GM08714 (cell line): ENCODE results near the gene AFG1L.

Experiments used
- H3K4me3 ChIP-seq: fragments of 200-500 bp; sonication (Bioruptor generic); 2 replicates; pipeline ENCODE4 v1.5.1; 2014; ENCODE audit warnings: mild to moderate bottlenecking, low read length, inconsistent platforms
- ZNF274 ChIP-seq: IDR thresholded peaks from 2 replicates; pipeline ENCODE4 v1.6.1; 2012; ENCODE audit warnings: mild to moderate bottlenecking, low read depth, low read length

The AFG1L gene

DNA sequence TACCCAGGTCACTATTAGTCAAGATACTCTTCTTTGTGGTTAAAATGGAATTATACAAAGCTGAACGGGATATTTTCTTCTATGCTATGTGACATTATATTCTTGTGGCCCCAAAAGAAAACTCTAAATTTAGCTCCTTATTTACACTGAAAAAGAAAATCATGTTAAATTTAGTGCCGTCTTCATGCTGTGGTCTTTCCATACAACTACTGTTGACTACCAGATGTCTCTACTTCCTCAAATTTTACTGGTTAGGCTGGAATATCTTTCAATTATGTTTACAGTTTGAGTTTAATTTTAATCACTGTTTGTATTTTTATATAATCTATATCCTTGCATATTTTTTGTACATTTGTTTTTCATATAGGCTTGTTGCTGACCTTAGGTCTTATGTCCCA lies 170.2 kb downstream of the AFG1L start:
- TF ChIP-seq ZNF274: no peak
- no peak overlapping the region for H3K4me3 ChIP-seq

GRCh38 chr6:108468346-108468745 lies 173.5 kb downstream of the AFG1L start:
- no peak overlapping the region for H3K4me3 ChIP-seq
- TF ChIP-seq ZNF274: no peak

GRCh38 chr6:108469316-108469715 lies 174.5 kb downstream of the AFG1L start:
- TF ChIP-seq ZNF274: no peak
- H3K4me3 ChIP-seq: no peak overlapping the region

GRCh38 chr6:108473197-108473596 lies 178.3 kb downstream of the AFG1L start:
- H3K4me3 ChIP-seq: no peak overlapping the region
- no peak for TF ChIP-seq ZNF274

DNA sequence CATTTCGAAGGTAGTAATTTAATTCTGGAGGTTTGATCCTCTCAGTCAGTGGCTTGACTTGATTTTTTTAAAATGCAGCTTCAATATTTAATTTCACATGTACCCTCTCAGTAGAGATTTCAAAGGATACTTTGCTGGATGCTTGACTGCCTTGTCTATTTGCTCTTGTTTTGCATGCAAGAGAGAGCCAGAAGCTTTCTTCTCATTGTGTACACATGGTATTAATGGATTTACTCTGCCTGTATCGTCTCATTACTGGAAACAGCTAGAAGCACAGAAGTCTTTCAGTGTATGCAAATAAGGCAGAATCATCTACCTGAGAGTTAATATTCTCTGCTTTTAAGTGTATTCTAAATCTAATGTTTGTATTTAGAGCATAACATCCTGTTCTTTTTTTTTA lies 181.5 kb downstream of the AFG1L start:
- TF ChIP-seq ZNF274: no peak
- H3K4me3 ChIP-seq: no peak overlapping the region

DNA sequence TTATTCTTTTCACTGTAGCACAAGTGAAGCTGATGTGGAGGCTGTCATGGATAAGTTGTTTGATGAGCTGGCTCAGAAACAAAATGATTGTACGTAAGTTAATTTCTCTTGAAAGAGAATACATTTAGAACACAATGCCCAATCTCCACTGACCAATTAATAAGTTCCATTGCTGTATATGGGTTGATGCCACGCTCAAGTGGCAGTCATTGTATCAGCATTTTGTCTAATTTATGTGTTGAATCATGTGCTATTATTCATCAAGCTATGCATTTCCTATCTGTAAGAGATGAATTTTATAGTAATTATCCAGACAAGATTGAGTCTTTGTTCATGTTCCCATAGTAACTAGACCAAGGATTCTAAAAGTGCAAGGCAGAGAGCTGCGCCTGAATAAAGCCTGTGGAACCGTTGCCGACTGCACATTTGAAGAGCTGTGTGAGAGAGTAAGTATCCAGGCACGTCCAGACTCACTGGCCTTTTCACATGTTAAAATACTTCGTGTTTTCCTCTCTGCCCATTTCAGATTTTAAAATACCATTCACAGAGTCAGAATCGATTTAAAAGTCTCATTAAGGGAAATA lies 182.1 kb downstream of the AFG1L start:
- H3K4me3 ChIP-seq: no peak overlapping the region
- no peak for TF ChIP-seq ZNF274

GRCh38 chr6:108482559-108482958 lies 187.7 kb downstream of the AFG1L start:
- no peak overlapping the region for H3K4me3 ChIP-seq
- no peak for TF ChIP-seq ZNF274

- no peak for TF ChIP-seq ZNF274
Measured at GRCh38 chr6:108484016-108484415, 189.2 kb downstream of the AFG1L start.

GRCh38 chr6:108489699-108490098 lies 194.8 kb downstream of the AFG1L start:
- no peak overlapping the region for H3K4me3 ChIP-seq
- no peak for TF ChIP-seq ZNF274

More at GRCh38 chr6:108484016-108484415, 189.2 kb downstream of the AFG1L start:
- H3K4me3 ChIP-seq: no peak overlapping the region

DNA sequence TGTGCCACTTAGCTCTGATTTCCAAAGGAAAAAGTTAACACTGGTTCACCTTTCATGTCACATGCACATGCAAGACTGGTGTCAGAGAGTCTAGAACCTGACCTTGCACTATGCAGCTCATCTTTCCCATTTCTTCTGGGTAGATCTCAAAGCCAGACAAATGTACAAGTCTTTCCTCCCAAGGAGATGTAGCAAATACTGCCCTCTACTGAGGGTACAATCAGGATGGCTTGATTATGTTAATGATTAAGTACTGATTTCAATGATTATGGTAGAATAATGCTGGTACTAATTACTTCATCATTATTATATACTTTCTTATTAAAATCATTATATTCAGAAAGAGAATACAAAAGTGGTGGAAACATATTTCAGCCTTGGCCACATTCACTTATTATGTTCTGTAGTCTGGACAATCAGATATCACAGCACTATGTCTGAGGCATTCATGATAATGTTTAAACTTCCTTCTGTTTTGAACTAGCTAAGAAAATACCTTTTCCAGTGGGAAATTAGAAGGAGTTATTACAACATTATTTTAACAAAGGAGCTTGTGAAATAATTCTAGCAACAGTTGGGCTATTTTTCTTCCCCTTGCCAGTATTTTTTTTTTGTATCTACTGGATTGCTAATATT lies 197.4 kb downstream of the AFG1L start:
- H3K4me3 ChIP-seq: no peak overlapping the region
- TF ChIP-seq ZNF274: no peak

GRCh38 chr6:108494434-108494833 lies 199.6 kb downstream of the AFG1L start:
- no peak for TF ChIP-seq ZNF274
- H3K4me3 ChIP-seq: no peak overlapping the region

DNA sequence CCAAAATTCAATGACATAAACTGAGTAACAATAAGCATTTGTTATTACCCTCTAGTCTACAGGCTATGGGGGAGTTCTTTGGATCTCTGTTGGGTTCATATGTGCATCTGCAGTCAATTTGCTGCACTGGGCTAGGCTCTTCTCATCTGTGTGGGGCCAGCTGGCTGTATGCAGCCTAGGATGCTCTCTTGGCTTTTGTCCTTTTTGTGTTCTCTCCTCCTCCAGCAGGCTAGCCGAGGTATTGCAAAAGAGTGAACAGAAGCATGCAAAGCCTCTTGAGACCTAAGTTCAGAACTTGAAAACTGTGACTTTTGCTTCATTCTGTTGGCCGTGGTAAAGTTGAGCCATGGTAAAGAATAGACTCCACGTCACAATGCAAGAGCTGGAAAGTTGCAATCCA lies 203.0 kb downstream of the AFG1L start:
- TF ChIP-seq ZNF274: no peak
- H3K4me3 ChIP-seq: no peak overlapping the region

DNA sequence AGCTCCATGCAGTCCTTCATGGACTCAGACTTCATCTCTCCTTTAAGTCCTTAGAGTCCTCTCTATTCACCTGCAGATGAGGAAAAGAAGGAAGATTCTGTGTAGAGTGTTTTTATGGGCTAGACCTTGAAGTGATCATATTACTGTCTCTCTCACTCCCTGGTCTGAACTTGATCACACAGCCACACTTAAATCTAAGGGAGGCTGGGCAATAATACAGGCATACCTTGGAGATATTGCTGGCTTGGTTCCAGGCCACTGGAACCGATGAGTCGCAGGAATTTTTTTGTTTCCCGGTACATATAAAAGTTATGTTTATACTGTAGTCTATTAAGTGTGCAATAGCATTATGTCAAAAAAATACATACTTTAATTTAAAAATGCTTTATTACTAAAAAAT lies 206.7 kb downstream of the AFG1L start:
- TF ChIP-seq ZNF274: no peak
- no peak overlapping the region for H3K4me3 ChIP-seq

DNA sequence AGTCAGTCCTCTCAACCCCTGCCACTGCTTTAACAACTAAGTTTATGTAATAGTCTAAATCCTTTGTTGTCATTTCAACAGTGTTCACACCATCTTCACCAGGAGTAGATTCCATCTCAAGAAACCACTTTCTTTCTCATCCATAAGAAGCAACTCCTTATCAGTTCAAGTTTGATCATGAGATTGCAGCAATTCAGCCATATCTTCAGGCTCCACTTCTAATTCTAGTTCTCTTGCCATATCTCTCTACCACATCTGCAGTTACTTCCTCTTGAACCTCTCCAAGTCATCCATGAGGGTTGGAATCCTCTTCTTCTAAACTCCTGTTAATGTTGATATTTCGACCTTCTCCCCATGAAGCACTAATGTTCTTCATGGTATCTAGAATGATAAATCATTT lies 208.0 kb downstream of the AFG1L start:
- H3K4me3 ChIP-seq: no peak overlapping the region
- TF ChIP-seq ZNF274: no peak

DNA sequence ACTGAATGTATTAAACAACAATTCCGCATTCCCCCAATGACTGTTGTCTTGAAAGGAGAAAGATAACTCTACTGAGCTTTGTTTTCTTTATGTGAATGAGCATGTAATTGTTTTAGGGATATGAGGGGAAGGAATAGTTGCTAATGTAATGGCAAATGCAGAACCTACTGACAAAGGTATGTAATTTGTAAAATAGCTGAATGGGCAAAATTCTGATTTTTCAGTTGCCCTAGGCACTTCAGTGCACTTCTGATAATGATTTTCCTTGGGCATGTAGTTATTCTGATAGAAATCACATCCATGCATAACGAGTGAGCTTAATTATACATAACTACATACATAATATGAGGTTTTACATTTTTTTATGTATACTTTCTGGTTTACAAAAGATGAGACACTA lies 212.5 kb downstream of the AFG1L start:
- H3K4me3 ChIP-seq: no peak overlapping the region
- no peak for TF ChIP-seq ZNF274

GRCh38 chr6:108510461-108511319 lies 215.8 kb downstream of the AFG1L start:
- H3K4me3 ChIP-seq: no peak overlapping the region
- TF ChIP-seq ZNF274: no peak
